ENCODE data around the gene NDUFS6.
"Not testable (repeated sequence)": the region's sequence is repeated elsewhere in the genome, so short reads cannot be mapped to it uniquely, and the experiment has no call there.

NDUFS6 gene

DNA sequence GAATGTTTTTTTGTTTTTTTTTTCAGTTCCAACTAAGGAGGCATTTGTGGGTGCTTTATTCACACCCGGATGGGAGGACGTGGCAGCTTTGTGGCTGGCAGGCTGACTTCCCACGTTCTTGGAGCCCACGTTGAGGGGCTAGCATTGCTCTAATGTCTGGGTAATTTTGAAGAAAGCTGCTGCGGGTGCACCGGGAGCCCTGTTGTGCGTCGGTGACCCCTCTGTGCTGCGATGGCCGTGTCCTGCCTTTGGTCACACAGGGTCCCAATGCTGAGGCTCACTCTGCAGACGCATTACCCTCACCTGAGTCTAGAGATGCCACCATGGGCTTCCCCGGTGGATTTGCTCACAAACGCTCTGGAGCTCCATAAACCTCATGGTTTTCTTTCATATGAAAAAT is 34.2 kb downstream of the NDUFS6 start:
- DNase-seq: no peak

DNA sequence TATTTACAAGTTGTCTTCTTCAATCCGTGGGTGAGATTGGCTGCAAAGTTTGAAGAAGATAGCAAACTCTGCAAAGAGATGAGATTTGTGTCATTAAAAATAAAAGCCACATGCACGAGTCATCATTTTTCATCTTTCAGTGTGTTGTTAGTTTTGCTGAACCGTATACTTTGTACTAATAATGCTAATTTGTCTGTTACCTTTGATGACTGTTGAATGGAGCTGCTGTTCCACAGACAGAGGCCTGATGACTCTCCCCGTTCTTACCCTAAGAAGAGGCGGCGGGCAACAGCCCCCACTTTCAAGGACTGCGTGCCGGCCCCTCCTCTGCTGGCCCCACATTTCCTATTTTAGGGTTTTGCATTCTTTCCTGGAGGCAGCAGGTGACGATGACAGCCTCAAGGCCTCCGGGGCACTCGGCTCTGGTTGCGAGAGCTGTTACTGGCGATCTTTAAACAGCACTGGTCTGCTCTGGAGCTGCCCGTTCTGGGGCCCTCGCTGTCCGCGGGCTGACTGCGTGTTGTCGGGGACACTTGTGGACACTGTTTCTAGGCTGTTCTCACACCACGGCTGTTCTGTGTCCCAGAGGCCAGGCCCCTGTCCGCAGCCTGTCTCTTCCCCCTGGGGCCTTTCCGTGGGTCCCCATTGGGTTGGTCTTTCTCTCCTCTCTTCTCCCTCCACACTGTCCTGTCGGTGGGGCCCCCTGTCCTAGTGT is 35.1 kb downstream of the NDUFS6 start:
- DNase-seq: no peak

- no peak for DNase-seq
These were observed 36.0 kb downstream of the NDUFS6 start for GRCh38 chr5:1836891-1837880.

DNA sequence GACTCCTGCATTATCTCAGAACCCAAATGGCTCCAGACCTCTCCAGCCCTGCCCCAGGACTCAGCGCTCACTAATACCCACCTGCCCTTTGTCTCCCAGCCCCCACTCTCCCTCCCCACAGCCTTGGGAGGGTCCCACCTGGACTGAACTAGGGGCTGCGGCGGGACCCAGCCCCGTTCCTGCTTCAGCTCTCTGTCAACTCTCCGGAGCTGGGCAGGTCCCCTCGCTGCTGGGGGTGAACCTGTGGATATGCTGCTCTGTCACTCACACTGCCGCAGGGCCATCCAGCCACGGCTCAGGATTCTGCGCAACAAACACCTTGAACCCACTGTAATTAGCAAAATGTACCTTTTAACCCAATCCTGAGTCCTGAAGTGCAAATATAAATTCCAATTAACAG is 36.8 kb downstream of the NDUFS6 start:
- DNase-seq: no peak

DNA sequence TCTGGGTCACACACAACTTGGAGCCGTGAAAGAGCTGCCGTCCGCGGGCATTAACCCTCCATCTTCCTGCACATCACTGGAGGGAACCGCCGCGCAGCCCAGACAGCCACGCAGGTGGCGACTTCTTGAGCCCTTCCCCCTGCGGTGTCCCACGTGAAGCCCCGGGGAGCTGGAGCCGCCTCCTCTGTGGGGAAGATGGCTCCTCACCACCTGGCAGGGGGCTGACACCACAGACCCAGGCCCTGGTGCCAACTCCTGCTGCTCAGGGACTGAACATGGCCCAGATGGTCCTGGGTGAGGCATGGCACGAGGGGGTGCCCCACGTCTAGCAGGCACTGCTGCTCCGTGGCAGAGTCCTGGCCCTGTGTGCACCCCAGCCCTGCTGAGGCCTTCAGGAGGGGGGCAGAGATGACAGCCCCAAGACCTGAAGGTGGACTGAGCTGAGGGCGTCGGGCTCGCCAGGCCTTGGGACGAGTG is 38.9 kb downstream of the NDUFS6 start:
- no peak for DNase-seq

DNA sequence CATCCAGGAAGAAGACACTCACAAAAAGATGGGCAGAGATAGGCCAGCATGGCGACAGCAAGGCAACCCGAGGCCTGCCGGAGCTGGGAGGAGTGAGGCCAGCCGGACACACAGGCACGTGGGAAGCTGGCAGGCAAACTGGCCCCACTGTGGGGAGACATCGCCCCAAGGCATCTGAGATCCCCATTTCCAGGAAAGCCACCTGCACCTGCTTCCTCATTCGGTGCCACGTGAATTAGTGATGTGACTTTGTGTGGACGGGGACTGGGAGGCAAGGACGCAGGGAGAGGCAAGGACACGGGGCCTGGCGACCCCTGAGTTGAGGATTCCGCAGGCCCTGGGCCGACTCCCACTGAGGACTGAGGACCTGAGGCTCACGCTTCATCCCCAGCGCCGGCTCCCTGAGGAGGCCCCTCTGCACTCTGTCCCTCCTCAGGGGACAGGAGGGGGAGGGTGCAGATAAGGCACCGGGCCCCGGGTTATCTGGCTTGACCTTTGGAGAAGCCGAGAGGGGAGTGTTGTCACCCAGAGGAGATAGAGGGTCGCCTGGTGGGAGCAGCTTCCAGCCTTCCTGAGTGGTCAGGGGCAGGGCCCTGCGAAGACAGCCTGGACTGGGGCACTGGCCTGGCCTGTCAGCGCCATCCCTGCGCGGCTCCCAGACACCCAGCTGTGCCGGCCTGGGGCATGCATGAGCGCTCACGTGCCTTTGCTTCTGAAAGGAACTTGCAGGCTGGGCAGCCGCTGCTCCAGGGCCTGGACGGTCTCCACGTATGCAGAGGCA is 39.7 kb downstream of the NDUFS6 start:
- DNase-seq: no peak

DNA sequence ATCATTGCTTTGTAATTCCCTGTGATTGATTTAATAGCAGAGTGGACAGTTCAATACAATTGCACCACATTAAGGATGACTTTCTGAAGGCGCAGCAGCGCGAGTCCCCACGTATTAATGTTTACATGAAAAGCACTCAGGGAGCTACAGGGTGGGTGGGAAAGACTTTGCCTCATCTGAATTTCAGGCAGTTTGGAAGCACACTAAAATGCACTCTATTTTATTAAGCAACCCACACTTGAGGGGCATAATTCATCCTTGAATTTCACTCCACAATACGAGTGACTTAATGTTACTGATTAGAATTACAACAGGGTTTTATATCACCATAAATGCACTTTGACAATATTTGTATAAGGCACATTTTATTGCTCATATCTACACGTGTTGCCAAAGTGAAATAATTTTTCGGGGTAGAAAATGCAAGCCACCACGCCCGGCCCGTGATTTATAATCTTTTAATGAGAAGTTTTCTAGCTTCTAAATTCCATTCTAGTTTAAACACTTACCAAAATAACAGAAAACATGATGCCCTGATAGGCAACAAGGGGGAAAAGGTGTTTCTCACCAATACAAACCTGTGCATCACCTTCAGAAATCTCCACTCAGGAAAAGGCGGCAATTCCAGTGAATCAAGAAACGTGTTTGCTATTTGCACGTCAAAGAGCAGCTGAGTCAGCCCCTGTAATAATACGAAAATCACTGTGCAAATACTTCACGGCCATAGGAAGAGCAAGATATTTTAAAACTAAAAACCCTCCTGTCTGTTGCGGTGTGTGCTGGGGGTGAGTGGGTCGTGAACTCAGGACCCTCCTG is 41.0 kb downstream of the NDUFS6 start:
- DNase-seq: no peak

- not testable (repeated sequence) for DNase-seq
These were observed 42.6 kb downstream of the NDUFS6 start for GRCh38 chr5:1843761-1844160.

DNA sequence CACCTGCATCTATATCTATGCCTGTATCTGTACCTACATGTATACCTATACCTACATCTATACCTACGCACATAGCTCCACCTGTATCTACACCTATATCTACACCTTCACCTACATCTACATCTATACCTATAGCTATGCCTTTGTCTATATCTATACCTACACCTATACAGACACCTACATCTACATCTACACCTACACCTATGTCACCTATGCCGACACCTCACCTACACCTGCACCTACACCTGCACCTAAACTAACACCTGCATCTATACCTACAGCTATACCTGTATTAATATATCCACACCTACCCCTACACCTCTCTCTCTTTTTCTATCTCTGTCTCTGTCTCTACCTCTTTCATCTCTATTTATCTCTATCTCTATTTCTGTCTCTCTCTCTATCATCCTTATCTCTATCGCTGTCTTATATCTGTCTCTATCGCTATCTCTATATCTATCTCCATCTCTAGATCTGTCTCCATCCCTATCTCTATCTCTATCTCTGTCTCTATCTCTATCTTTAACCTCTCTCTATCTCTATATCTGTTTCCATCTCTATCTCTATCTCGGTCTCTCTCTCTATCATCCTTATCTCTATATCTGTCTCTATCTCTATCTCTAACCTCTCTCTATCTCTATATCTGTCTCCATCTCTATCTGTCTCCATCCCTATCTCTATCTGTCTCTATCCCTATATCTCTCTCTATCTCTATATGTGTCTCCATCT is 43.7 kb downstream of the NDUFS6 start:
- no peak for DNase-seq

DNA sequence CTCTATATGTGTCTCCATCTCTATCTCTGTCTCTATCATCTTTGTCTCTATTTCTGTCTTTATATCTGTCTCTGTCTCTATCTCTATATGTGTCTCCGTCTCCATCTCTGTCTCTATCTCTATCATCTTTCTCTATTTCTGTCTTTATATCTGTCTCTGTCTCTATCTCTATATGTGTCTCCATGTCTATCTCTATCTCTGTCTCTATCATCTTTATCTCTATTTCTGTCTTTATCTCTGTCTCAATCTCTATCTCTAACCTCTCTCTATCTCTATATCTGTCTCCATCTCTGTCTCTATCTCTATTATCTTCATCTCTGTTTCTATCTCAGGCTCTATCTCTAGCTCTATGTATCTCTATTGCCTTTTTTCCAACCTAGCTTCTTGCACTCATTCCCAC is 44.5 kb downstream of the NDUFS6 start:
- DNase-seq: no peak

GRCh38 chr5:1846583-1846982 is 45.4 kb downstream of the NDUFS6 start:
- no peak for DNase-seq

DNA sequence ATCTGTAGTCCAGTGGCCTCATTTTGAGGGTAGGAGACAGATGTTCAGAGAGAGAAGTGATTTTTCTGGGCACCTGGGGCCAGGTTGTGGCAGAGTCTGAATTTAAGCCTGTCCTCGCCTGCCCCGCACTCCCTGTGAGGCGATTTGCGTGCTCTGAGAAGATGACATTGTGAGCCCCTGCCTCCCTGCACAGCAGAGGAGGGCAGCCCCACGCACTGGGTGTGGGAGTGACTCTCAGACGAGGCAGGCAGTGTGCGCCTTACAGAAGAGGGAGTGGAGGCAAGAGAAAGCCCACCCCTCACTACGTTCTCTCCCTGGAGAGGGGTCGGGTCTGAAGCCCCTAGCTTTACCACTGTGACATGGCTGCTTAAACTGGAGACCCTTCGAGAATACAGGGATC is 45.8 kb downstream of the NDUFS6 start:
- DNase-seq: no peak

DNA sequence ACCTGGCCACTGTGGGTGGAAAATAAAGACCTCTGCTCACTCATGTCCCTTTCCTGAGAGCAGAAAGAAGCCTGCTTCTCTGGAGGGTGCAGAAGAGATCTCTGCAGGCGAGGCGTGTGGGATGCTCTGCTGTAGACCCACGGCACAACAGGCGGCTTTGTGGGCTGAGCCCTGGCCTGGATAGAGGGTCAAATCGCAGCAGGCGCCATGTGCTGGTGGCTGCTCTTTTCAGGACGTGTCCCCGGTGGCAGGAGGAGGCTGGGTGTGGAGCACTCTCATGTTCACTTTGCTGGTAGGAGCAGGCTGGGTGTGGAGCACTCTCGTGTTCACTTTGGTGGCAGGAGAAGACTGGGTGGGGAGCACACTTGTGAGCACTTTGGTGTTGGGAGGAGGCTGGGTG is 46.4 kb downstream of the NDUFS6 start:
- no peak for DNase-seq

DNA sequence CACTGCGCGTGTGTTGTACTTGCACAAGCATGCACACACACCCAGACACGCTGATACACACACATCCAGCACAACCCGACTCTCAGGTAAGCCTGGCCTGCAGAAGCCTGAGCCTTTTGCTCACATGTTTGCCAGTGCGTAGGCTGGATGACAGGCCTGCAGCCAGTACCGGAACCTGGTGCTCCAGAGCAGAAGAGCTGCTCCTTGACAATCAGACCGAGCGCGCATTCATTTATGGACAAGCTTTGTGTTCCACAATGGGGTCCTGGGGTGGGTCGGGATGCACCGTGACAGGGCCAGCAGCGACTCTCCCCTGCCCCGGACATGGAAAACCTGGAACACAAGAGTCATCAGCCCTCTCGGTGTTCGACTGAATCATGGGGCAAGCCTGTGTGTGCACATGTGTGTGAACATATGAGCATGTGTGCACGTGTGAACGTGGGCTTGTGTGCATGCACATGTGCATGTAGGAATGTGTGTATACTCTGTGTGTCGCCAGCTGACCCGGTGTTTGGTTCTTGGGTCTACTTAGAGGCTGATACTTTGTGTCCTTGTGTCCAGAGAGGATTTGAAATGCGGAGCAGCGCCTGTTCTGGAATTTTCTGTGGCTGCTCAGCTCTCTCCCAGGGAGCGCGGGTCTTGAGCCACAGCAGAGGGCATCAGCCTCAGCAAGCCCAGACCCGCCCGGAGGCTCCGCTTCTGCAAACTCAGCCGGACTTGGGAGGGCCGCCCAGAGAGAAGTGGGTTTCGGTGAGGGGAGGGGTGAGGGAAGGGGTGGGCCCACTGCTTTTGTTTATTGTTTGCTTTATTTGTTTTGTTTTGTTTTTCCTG is 49.3 kb downstream of the NDUFS6 start:
- no peak for DNase-seq

- no peak for DNase-seq
These were observed 50.2 kb downstream of the NDUFS6 start for GRCh38 chr5:1851290-1851934.

- DNase-seq: no peak
These were observed 51.2 kb downstream of the NDUFS6 start for GRCh38 chr5:1852324-1852947.

- no peak for DNase-seq
These were observed 52.3 kb downstream of the NDUFS6 start for GRCh38 chr5:1853531-1853930.

- no peak for DNase-seq
These were observed 53.9 kb downstream of the NDUFS6 start for GRCh38 chr5:1855075-1855474.

DNA sequence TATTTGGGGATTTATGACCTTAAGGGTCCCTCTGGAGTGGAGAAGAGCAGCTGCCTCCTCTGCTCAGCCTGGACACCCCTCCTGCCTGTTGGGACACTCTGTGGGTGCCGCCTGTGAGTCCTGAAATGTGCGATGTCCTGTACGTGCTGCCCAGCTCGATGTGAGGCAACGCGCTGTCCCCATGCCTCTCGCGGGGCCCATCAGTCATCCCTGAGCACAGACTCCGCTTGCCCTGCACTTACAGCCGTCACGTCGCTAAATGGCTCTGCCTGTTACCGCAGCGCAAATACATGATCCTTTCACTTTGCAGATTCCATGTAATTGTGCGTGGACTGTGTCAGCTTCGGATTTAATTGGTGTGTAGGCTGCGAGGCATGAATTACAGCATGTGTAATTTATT is 54.4 kb downstream of the NDUFS6 start:
- no peak for DNase-seq

All from NCI-H2107 (cell line).